BJ (cell line): Measurements from ENCODE around the gene IQCN. TPM values are rescaled to one million over a fixed set of nuclear protein-coding genes. Genes with fewer than 3 reads are reported as not detected.

Experiments
- CTCF ChIA-PET: fragments of 350-600 bp; formaldehyde crosslinking; extraction: SDS; loops from one replicate; lab custom pipeline; 2021; ENCODE audit warnings: antibody characterized with exemption, inconsistent platforms; lab: Yijun Ruan, JAX
- POLR2A ChIA-PET: fragments of 300-600 bp; sonication (Branson Sonifier 250); formaldehyde crosslinking; extraction: SDS; loops from one replicate; lab custom pipeline; 2021; ENCODE audit warnings: antibody characterized with exemption; lab: Charles Lee
- DNase-seq: peaks from one replicate; pipeline ENCODE4 v3.0.0-alpha.2; 2011; ENCODE audit warnings: low read depth
- H3K27me3 ChIP-seq: 2 replicates; pipeline ENCODE4 v1.6.0; 2011; ENCODE audit warnings: low read length; ENCODE audit not compliant: control insufficient read depth, insufficient read depth
- H3K36me3 ChIP-seq: 2 replicates; pipeline ENCODE4 v1.5.1; 2011; ENCODE audit warnings: low read length; ENCODE audit not compliant: control insufficient read depth, insufficient read depth
- H3K4me3 ChIP-seq: 2 replicates; pipeline ENCODE4 v1.5.1; 2011; ENCODE audit warnings: low read depth, mild to moderate bottlenecking, control low read depth, low read length
- polyA plus RNA-seq: library from polyadenylated mRNA; depleted of rRNA; stranded (reverse); fragments of >200 nt; gene quantifications from 2 replicates; pipeline ENCODE4 v1.2.3, GENCODE V29; 2011
- TF ChIP-seq, protein P1 (sequence below): IDR thresholded peaks from 2 replicates; pipeline ENCODE4 v1.5.1; 2011; ENCODE audit warnings: low read depth, mild to moderate bottlenecking, control low read depth, inconsistent platforms, low read length, moderate library complexity; ENCODE audit not compliant: insufficient read depth

The IQCN gene
- polyA plus RNA-seq, 1 experiment: 1.5 TPM

DNA sequence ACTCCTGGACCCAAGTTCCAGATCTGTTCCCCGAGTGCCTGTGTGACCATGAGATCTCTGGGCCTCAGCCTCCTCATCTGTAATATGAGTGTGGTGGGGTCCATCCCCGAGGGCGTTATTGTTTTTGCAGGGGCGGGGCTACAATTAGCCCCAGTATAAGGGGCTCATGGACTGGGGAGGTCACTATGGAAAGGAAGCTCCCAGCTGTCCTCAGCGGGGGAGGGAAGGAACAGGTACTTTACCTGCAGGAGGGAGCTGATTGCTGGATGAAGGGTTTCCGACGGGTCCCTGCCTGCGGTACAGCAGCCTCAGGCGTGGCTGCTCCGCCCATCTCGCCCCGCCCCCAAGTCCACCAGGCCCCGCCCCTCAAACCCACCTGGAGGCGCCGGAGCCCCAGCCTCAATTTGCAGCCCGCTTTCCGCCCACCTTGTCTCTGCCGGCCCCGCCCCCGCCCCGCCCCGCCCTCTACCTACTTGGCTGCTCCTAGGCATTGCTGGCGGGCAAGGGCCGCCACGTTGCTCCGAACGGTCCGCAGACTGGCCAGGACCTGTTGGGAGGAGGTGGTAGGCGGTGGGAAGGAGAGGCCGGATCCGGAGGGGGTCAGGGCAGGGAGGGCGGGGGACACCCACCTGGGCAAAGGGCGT lies 53.5 kb downstream of the IQCN start:
- DNase-seq: no peak
- H3K4me3 ChIP-seq: no peak overlapping the region
- CTCF ChIA-PET: interaction anchor here (1.0 to 2.0 kb wide), 3 partner anchors 11 to 31 kb away, joined by 6 to 8 read pairs (median 6); no protein-coding TSS in a partner anchor
- peaks cover 7% of the 10 kb centered on the region for H3K27me3 ChIP-seq
- no peaks in the 10 kb centered on the region for H3K36me3 ChIP-seq
- TF ChIP-seq, protein P1, sequence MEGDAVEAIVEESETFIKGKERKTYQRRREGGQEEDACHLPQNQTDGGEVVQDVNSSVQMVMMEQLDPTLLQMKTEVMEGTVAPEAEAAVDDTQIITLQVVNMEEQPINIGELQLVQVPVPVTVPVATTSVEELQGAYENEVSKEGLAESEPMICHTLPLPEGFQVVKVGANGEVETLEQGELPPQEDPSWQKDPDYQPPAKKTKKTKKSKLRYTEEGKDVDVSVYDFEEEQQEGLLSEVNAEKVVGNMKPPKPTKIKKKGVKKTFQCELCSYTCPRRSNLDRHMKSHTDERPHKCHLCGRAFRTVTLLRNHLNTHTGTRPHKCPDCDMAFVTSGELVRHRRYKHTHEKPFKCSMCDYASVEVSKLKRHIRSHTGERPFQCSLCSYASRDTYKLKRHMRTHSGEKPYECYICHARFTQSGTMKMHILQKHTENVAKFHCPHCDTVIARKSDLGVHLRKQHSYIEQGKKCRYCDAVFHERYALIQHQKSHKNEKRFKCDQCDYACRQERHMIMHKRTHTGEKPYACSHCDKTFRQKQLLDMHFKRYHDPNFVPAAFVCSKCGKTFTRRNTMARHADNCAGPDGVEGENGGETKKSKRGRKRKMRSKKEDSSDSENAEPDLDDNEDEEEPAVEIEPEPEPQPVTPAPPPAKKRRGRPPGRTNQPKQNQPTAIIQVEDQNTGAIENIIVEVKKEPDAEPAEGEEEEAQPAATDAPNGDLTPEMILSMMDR: no peak
- POLR2A ChIA-PET: no interaction called here

DNA sequence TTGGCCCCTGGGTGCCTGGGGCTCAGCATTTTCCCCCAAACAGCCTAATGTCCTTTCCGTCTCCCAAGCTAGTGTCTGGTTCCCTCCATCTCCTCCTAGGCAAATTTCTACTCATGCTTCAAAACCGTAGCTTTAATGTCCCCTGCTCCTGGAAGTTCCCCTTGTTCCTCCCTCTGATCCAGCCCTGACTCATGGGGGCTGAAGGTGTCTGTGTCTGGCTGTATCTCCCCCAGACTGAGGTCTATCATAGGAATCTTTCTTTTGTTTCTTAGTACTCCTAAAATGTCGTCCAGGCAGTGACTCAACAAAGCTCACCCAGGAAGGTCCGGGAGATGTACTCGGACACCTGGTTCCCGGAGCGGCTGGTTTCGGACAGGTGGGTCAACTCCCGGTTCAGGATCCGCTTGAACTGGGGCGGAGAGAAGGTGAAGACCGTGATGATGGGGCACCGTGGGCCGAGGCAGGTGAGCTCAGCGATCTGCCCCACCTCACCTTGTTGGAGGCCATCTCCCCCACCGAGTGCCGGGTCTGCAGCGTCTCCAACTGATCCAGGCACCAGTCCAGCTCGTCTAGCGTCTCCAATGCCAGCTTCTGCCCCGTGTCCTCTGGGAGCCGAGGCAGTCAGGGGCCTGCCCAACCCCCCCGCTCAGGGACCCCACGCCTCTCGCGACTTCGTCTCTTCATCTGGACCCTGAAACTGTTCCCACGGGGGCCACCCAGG lies 54.2 kb downstream of the IQCN start:
- POLR2A ChIA-PET: no interaction called here
- Histone ChIP-seq H3K36me3 (no peaks in the 10 kb centered on the region), H3K4me3 (no peak overlapping the region), H3K27me3 (peaks cover 4% of the 10 kb centered on the region; the same call in 1 of the 2 replicates)
- CTCF ChIA-PET: interaction anchor here (0.6 to 2.0 kb wide), 5 partner anchors 12 to 205 kb away, joined by 3 to 8 read pairs (median 3); no protein-coding TSS in a partner anchor
- TF ChIP-seq, protein P1: no peak
- no peak for DNase-seq

DNA sequence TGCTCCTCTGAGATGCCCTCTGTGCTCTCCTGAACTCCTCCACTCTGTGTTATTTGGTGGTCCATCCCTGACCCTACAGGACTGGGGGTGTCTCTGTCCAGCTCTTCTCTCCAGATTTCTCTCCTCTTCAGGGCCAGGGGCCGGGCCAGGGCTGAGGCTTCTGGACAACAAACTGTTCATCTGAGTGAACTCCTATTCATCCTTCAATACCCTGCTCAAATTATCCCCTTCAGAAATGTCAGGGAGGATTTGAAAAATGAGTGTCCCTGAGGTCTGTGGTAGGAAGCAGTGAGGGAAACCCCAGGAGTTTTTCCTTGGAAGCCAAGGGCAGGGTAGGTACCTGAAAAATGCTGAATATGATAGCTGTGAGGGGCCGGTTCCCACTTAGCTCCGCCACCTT lies 55.7 kb downstream of the IQCN start:
- TF ChIP-seq, protein P1: no peak
- H3K27me3 ChIP-seq: peaks cover 4% of the 10 kb centered on the region; the same call in 1 of the 2 replicates
- no peak overlapping the region for H3K4me3 ChIP-seq
- DNase-seq: no peak
- CTCF ChIA-PET: interaction anchor here (2.0 kb wide), 1 partner anchor 33 kb away, joined by 8 read pairs; no protein-coding TSS in a partner anchor
- H3K36me3 ChIP-seq: no peaks in the 10 kb centered on the region
- POLR2A ChIA-PET: no interaction called here

DNA sequence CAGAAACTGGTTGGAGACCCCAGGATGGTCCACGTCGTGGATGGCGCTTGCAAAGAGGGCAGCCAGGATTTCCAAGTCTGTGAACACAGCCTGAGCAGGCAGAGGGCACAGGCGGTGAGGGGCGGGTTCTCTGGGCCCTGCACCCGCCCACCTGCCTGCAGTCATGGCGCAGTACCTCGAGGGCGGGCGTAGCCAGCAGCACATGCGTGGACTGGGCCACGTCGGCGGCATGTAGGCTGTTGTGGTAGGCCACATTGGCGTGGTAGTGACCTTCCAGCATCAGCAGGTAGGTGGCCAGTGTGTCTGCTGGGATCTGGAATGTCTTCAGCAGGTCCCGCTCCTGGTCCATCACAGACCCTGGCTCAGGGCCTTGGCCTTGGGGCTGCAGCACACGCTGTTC lies 56.1 kb downstream of the IQCN start:
- H3K4me3 ChIP-seq: no peak overlapping the region
- no peak for DNase-seq
- H3K27me3 ChIP-seq: peaks cover 4% of the 10 kb centered on the region; the same call in 1 of the 2 replicates
- ChIA-PET POLR2A (no interaction called here), CTCF (no interaction called here)
- H3K36me3 ChIP-seq: no peaks in the 10 kb centered on the region
- TF ChIP-seq, protein P1: no peak

DNA sequence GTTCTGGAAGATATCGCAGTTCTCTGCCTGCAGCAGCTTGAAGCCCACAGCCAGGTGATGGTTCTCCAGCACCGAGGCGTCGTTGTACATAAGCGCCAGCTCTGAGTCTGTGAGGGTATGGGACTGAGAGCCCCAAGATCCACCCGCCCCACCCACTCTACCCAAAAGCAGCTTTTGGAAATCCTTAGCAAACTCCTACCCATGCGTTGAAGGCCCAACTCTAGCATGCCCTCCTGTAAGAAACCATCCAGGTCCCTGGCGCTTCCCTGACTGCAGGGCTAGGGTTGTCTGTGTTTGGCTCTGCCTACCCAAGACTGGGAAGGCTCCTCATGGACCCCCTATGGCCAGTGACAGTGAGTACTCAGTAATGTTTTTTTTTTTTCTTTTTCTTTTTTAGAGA lies 57.5 kb downstream of the IQCN start:
- no peak for DNase-seq
- H3K27me3 ChIP-seq: peaks cover 4% of the 10 kb centered on the region; the same call in 1 of the 2 replicates
- TF ChIP-seq, protein P1: no peak
- no peaks in the 10 kb centered on the region for H3K36me3 ChIP-seq
- H3K4me3 ChIP-seq: no peak overlapping the region
- ChIA-PET CTCF (no interaction called here), POLR2A (no interaction called here)
